Fibroblast of pulmonary artery (primary cell): ENCODE results near the gene PARK7.
"Not testable (repeated sequence)": the region's sequence is repeated elsewhere in the genome, so short reads cannot be mapped to it uniquely, and the experiment has no call there.

Source experiments
- DNase-seq: peaks from one replicate; pipeline ENCODE4 v3.0.0-alpha.2; 2010; ENCODE audit warnings: low read depth
- H3K4me3 ChIP-seq: replicated peaks from 2 replicates; pipeline ENCODE4 v1.5.1; 2011; ENCODE audit warnings: low read depth, mild to moderate bottlenecking, control low read depth, low read length, moderate library complexity
- TF ChIP-seq, protein P1 (sequence below): IDR thresholded peaks from 2 replicates; pipeline ENCODE4 v1.5.1; 2011; ENCODE audit warnings: mild to moderate bottlenecking, control low read depth, low read length, inconsistent platforms; ENCODE audit errors: missing control alignments

PARK7 gene

DNA sequence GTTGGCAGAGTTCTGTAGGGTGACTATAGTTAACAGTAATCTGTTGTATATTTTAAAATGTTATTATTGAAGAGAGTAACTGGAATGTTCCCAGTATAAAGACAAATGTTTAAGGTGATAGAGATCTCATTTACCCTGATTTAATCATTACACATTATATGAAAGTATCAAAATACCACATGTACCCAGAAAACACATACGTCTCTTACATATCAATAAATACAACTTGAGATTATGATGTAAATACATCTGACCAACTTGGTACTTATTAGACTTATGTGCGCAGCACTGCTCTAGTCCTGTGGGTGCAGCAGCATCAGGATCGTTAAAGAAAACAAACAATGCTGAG is 670 bp upstream of the PARK7 start:
- no peak for DNase-seq
- TF ChIP-seq, protein P1, sequence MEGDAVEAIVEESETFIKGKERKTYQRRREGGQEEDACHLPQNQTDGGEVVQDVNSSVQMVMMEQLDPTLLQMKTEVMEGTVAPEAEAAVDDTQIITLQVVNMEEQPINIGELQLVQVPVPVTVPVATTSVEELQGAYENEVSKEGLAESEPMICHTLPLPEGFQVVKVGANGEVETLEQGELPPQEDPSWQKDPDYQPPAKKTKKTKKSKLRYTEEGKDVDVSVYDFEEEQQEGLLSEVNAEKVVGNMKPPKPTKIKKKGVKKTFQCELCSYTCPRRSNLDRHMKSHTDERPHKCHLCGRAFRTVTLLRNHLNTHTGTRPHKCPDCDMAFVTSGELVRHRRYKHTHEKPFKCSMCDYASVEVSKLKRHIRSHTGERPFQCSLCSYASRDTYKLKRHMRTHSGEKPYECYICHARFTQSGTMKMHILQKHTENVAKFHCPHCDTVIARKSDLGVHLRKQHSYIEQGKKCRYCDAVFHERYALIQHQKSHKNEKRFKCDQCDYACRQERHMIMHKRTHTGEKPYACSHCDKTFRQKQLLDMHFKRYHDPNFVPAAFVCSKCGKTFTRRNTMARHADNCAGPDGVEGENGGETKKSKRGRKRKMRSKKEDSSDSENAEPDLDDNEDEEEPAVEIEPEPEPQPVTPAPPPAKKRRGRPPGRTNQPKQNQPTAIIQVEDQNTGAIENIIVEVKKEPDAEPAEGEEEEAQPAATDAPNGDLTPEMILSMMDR, result no peak
- H3K4me3 ChIP-seq, result peak overlapping the region; percentile 96

DNA sequence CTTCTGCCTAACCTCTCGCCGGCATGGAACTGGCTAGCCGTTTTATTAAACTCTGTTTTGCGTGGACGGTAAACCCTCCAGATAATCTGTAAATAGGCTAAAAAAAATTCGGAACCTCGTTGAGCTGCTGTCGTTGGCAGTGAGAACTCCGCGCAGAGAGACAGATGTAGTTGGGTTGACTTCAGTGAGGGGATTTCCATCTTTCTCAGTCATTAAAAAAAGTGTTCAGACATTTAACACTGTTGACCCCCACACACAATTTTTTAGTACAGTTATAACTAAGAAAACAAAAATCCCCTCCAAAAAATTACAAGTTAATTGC is 464 bp downstream of the PARK7 start:
- no peak for DNase-seq

DNA sequence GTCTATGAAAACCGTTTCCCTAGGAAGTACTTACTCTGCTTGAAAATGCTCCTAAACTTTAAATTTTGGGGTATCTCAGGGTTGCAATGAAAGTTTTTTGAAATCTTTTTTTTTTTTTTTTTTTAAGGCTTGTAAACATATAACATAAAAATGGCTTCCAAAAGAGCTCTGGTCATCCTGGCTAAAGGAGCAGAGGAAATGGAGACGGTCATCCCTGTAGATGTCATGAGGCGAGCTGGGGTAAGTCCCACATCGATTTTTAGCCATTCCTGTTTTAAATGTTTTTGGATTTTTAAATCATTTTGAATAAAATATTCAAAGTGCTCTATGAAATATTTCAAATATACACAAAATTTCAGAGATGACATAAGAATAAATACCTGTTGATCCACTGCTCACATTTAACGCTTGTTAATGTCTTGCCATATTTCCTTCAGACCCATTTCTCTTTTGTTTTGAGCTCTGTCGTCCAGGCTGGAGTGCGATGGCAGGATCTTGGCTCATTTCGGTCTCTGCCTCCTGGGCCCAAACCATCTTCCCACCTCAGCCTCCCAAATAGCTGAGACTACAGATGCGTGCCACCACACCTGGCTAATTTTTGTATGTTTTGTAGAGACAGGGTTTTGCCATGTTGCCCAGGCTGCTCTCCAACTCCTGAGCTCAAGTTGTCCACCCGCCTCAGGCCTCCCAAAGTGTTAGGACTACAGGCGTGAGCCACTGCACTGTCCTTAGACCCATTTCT is 1.3 kb downstream of the PARK7 start:
- H3K4me3 ChIP-seq, result peak overlapping the region; percentile 96
- no peak for DNase-seq
- TF ChIP-seq, protein P1, result no peak

More for the DNA sequence above, 464 bp downstream of the PARK7 start:
- TF ChIP-seq, protein P1, result no peak
- peak overlapping the region; percentile 96 for H3K4me3 ChIP-seq

DNA sequence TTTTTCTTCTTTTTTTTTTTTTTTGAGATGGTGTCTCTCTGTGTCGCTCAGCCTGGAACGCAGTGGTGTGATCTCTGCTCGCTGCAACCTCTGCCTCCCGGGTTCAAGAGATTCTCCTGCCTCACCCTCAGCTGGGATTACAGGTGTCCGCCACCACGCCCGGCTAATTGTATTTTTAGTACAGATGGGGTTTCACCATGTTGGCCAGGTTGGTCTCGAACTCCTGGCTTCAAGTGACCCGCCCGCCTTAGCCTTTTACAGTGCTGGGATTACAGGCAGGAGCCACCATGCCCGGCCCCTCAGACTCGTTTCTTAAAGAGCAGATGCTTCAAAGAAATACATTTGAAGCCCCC is 1.8 kb downstream of the PARK7 start:
- not testable (repeated sequence) for DNase-seq, H3K4me3 ChIP-seq

DNA sequence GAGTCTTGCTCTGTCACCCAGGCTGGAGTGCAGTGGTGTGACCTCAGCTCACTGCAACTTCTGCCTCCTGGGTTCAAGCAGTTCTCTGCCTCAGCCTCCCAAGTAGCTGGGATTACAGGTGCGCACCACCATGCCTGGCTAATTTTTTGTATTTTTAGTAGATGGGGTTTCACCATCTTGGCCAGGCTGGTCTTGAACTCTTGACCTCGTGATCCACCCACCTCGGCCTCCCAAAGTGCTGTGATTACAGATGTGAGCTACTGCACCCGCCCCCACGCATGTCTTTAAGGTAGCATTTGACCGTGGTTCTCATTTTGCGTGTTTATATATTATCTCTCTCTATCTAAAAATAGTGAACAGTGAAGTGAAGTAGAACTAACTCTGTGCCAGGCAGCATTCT is 2.3 kb downstream of the PARK7 start:
- not testable (repeated sequence) for DNase-seq, H3K4me3 ChIP-seq

DNA sequence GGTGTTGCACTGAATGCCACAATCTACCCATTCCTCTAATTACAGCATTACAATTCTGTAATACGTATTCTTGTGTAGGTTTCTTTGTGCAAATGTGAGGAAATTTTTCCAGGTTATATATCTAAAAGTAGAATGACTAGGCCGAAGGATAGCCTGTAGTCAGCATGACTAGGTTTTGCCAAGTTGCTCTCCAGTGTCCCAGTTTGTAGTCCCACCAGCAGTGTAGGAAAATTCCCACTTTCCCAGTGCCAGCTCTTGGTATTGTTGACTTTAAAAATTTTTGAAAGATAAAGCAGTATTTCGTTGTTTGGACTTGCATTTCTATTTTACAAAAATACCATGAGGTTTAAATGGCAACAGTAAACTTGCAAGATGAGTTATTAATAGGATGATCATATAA is 3.0 kb downstream of the PARK7 start:
- no peak overlapping the region for H3K4me3 ChIP-seq
- DNase-seq, result no peak
- TF ChIP-seq, protein P1, result no peak

DNA sequence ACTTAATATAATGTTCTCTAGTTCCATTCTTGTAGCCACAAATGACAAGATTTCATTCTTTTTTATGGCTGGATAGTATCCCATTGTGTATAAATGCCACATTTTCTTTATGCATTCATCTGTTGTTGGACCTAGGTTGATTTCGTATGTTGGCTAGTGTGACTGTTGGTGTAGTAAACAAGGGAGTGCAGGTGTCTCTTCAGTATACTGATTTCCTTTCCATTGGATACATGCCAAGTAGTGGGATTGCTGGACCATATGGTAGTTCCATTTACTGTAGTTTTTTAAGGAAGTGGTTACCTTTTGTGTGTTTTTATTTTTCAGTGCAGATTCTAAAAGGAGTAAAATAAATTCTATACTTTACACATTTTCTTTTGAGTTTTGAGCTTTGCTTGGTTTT is 5.7 kb downstream of the PARK7 start:
- no peak overlapping the region for H3K4me3 ChIP-seq
- TF ChIP-seq, protein P1, result no peak
- DNase-seq, result no peak

DNA sequence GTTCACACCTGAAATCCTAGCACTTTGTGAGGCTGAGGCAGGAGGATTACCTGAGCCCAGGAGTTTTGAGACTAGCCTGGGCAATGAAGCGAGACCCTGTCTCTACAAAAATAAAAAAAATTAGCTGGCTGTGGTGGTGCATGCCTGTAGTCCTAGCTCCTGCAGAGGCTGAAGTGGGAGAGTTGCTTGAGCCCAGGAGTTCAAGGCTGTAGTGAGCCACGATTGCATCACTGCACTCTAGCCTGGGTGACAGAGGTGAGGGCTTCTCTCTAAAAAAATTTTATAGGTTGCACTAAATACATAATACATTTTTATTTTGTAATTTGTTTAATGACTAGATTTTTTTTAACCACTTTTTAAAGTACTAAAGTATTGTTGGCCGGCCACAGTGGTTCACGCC is 6.1 kb downstream of the PARK7 start:
- TF ChIP-seq, protein P1, result no peak
- H3K4me3 ChIP-seq, result no peak overlapping the region
- no peak for DNase-seq
